Measurements from ENCODE around the gene SLC25A51.

SLC25A51 gene

DNA sequence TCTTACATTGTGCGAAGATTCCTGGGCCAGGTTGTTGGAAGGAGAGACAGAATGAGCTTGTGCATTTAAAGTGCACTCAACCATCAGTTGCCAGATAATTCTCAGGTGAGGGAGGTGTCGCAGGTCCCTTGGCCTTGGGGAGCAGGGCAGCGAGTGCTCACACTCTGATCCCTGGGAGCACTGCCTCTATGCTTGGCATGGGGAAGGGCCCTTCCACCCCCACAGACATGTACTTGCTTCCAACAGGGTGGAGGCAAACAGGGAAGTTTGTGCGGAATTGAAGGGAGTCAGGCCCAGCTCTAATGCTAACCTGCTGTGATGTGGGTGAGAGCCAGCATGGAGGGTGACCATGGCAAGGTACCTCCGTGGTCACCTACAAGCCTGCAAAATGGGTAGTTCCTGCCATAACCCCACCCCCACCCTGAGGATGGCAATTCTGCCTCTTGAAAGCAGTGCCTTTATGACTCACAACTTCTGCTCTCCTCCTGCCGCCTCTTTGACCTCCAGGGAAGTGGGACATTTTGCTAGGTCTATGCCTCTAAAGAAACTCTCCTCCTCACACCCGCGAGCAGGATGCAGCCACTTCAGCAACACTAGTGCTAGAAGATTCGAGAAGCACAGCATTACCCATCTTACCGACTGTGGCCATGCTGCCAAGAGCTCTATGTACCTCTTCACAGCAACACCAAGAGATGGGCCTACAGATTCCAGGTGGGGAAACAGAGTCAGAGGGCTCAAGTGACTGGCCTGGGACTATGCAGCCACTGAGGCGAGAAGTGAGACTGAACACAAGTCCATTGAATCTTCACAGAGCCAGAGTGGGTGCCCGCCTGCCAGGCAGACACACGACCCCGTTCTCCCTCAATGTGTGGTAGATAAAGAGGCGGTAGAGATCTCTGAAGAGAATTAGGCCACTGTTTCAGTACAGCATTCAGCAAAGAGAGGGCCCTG, 22.1 kb upstream of the SLC25A51 start:
- no peaks in the 10 kb centered on the region for H3K79me2 ChIP-seq (ENCODE audit: insufficient read depth, low read depth)
- no peak overlapping the region for H2AFZ ChIP-seq (ENCODE audit: low read depth)
- no peak overlapping the region for H3K4me3 ChIP-seq (IDR thresholded peaks at IDR 0.05; ENCODE audit: insufficient read depth, low read depth, low read length)
- no peak overlapping the region for H3K9ac ChIP-seq
- no peaks in the 10 kb centered on the region for H3K27me3 ChIP-seq (ENCODE audit: insufficient read depth, low read depth)
- no peak overlapping the region for H3K4me2 ChIP-seq
- no peaks in the 10 kb centered on the region for H3K36me3 ChIP-seq (ENCODE audit: insufficient read depth)
- H4K20me1 ChIP-seq (ENCODE audit: insufficient read depth): no peaks in the 10 kb centered on the region
- no peak overlapping the region for H3K27ac ChIP-seq
- TF ChIP-seq, protein P1, sequence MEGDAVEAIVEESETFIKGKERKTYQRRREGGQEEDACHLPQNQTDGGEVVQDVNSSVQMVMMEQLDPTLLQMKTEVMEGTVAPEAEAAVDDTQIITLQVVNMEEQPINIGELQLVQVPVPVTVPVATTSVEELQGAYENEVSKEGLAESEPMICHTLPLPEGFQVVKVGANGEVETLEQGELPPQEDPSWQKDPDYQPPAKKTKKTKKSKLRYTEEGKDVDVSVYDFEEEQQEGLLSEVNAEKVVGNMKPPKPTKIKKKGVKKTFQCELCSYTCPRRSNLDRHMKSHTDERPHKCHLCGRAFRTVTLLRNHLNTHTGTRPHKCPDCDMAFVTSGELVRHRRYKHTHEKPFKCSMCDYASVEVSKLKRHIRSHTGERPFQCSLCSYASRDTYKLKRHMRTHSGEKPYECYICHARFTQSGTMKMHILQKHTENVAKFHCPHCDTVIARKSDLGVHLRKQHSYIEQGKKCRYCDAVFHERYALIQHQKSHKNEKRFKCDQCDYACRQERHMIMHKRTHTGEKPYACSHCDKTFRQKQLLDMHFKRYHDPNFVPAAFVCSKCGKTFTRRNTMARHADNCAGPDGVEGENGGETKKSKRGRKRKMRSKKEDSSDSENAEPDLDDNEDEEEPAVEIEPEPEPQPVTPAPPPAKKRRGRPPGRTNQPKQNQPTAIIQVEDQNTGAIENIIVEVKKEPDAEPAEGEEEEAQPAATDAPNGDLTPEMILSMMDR (conservative IDR thresholded peaks at IDR 0.05; ENCODE audit: low read depth, low read length): no peak
- no peaks in the 10 kb centered on the region for H3K4me1 ChIP-seq (ENCODE audit: low read depth, poor library complexity, severe bottlenecking)

DNA sequence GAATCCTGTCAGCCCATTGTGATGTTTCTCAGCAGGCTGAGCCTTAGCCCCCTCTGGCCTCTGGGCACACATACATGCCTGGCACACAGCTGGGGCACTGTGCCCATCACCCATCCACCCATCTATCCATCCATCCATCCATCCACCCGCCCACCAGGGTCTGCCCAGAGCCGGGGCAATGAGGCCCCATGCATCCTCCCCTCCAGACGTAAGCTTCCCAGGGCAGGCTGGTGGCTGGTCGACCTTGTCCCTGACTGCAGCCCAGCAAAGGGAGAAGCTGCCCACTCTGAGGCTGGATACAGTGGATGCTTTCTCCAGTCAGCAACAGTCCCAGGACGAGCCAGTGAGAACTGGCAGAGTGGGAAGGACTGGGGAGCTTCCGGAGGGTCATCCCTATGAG, 21.1 kb upstream of the SLC25A51 start:
- no peak overlapping the region for H3K9ac ChIP-seq
- no peak overlapping the region for H3K4me3 ChIP-seq (IDR thresholded peaks at IDR 0.05; ENCODE audit: insufficient read depth, low read depth, low read length)
- no peak overlapping the region for H3K27ac ChIP-seq
- H3K79me2 ChIP-seq (ENCODE audit: insufficient read depth, low read depth): no peaks in the 10 kb centered on the region
- H4K20me1 ChIP-seq (ENCODE audit: insufficient read depth): no peaks in the 10 kb centered on the region
- H3K4me2 ChIP-seq: no peak overlapping the region
- H3K4me1 ChIP-seq (ENCODE audit: low read depth, poor library complexity, severe bottlenecking): no peaks in the 10 kb centered on the region
- no peaks in the 10 kb centered on the region for H3K27me3 ChIP-seq (ENCODE audit: insufficient read depth, low read depth)
- no peaks in the 10 kb centered on the region for H3K36me3 ChIP-seq (ENCODE audit: insufficient read depth)
- TF ChIP-seq, protein P1 (conservative IDR thresholded peaks at IDR 0.05; ENCODE audit: low read depth, low read length): no peak
- H2AFZ ChIP-seq (ENCODE audit: low read depth): no peak overlapping the region

DNA sequence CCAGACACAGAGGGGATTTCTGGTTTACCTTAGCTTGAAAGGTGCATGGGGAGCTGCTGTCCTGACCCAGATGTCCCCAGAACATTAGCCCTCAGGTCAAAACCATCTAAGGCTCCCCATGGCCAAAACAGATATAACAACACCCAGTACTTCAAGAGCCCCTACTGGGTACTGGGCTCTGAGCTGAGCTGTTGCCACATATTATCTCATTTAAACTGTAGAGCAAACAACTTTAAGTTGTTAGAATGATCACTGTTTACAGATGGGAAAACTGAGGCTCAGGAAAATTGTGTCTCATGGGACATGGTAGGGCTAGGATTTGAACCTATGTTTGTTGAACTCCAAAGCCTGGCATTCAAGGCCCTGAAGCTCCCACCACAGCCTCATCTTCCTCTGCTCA, 20.6 kb upstream of the SLC25A51 start:
- Histone ChIP-seq H3K4me1 (ENCODE audit: low read depth, poor library complexity, severe bottlenecking) (no peaks in the 10 kb centered on the region), H3K9ac (no peak overlapping the region), H3K4me3 (IDR thresholded peaks at IDR 0.05; ENCODE audit: insufficient read depth, low read depth, low read length) (no peak overlapping the region), H3K27me3 (ENCODE audit: insufficient read depth, low read depth) (no peaks in the 10 kb centered on the region), H4K20me1 (ENCODE audit: insufficient read depth) (no peaks in the 10 kb centered on the region), H3K27ac (no peak overlapping the region), H3K36me3 (ENCODE audit: insufficient read depth) (no peaks in the 10 kb centered on the region), H2AFZ (ENCODE audit: low read depth) (no peak overlapping the region), H3K4me2 (no peak overlapping the region), H3K79me2 (ENCODE audit: insufficient read depth, low read depth) (no peaks in the 10 kb centered on the region)
- TF ChIP-seq, protein P1 (conservative IDR thresholded peaks at IDR 0.05; ENCODE audit: low read depth, low read length): no peak

DNA sequence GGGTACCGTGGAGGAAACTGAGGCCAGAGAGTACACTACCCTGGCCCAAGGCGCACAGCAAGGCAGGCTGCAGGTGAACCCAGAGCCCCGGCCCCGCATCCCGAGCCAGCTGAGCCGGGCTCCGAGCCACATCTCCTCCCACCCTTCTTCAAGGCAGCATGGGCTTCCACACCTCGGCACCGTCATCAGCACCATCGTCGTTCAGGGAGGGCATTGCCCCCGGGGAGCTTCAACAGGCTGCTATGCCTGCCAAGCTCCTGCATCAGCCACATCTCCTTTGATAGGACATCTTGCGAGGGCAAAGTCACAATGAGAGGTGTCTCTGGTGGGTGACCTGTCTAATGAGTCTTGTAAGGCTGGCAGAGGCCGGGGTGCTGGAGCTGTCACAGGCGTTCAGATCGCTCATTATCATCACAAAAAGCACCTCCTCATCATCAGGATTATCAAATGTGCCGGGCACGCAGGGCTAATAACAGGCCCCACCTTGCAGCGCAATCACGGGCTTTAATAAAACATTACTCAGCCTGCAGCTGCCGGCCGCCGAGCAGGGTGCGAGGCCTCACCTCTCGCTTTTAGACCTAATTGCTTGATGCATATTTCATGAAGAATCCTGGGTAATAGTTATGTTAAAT, 20.0 kb upstream of the SLC25A51 start:
- H3K9ac ChIP-seq: no peak overlapping the region
- H3K36me3 ChIP-seq (ENCODE audit: insufficient read depth): no peaks in the 10 kb centered on the region
- H3K4me2 ChIP-seq: no peak overlapping the region
- TF ChIP-seq, protein P1 (conservative IDR thresholded peaks at IDR 0.05; ENCODE audit: low read depth, low read length): no peak
- H4K20me1 ChIP-seq (ENCODE audit: insufficient read depth): no peaks in the 10 kb centered on the region
- no peaks in the 10 kb centered on the region for H3K27me3 ChIP-seq (ENCODE audit: insufficient read depth, low read depth)
- H2AFZ ChIP-seq (ENCODE audit: low read depth): no peak overlapping the region
- no peaks in the 10 kb centered on the region for H3K4me1 ChIP-seq (ENCODE audit: low read depth, poor library complexity, severe bottlenecking)
- H3K27ac ChIP-seq: no peak overlapping the region
- no peaks in the 10 kb centered on the region for H3K79me2 ChIP-seq (ENCODE audit: insufficient read depth, low read depth)
- H3K4me3 ChIP-seq (IDR thresholded peaks at IDR 0.05; ENCODE audit: insufficient read depth, low read depth, low read length): no peak overlapping the region

All from KMS-11 (cell line).